Activated CD8-positive, alpha-beta T cell treated with anti-CD3 and anti-CD28 coated beads for 36 hours (primary cell): ENCODE measurements around the gene OR52L1. TPM values are rescaled to one million over a fixed set of nuclear protein-coding genes. Genes with fewer than 3 reads are reported as not detected.

Experiments used
- ATAC-seq: fragments of 200-7000 bp; cut with Tn5 transposase; one replicate; pipeline ENCODE4 v1.10.0; 2021; ENCODE audit warnings: mild to moderate bottlenecking, moderate library complexity
- CTCF ChIA-PET: fragments of 350-600 bp; sonication (Branson Sonifier 250); formaldehyde crosslinking; loops from one replicate; lab custom pipeline; 2021; ENCODE audit warnings: antibody characterized with exemption; lab: Charles Lee
- POLR2A ChIA-PET: fragments of 350-600 bp; sonication (Branson Sonifier 250); formaldehyde crosslinking; loops from one replicate; lab custom pipeline; 2021; ENCODE audit warnings: antibody characterized with exemption; lab: Charles Lee
- DNase-seq: peaks from one replicate; pipeline ENCODE4 v3.0.0-alpha.2; 2020
- H3K27ac Mint-ChIP-seq: one replicate; pipeline ENCODE4 v1.8.0; 2021; ENCODE audit warnings: mild to moderate bottlenecking, mixed read lengths
- H3K27me3 Mint-ChIP-seq: one replicate; pipeline ENCODE4 v1.8.0; 2021; ENCODE audit warnings: mixed read lengths
- H3K36me3 Mint-ChIP-seq: one replicate; pipeline ENCODE4 v1.8.0; 2021; ENCODE audit warnings: low read depth, mixed read lengths
- H3K4me1 Mint-ChIP-seq: one replicate; pipeline ENCODE4 v1.8.0; 2021; ENCODE audit warnings: low read depth, mixed read lengths
- H3K4me3 Mint-ChIP-seq: one replicate; pipeline ENCODE4 v1.8.0; 2021; ENCODE audit warnings: mild to moderate bottlenecking, moderate library complexity, mixed read lengths
- H3K9me3 Mint-ChIP-seq: one replicate; pipeline ENCODE4 v1.8.0; 2021; ENCODE audit warnings: mixed read lengths
- intact Hi-C: fragments of 100-400 bp; cut with micrococcal nuclease; formaldehyde crosslinking; loops from one replicate; pipeline ENCODE4 v1.10.0; 2022
- total RNA-seq, 2 experiments: library from RNA; stranded (reverse); gene quantifications; one replicate each; pipeline ENCODE4 v1.2.3, GENCODE V29; 2021
- TF ChIP-seq, protein P1 (sequence below): fragments of 200-600 bp; IDR thresholded peaks from one replicate; pipeline ENCODE4 v1.8.0; 2022; ENCODE audit warnings: antibody characterized with exemption, mild to moderate bottlenecking

Gene OR52L1
- total RNA-seq, 2 experiments from 2014 or later = not detected

DNA sequence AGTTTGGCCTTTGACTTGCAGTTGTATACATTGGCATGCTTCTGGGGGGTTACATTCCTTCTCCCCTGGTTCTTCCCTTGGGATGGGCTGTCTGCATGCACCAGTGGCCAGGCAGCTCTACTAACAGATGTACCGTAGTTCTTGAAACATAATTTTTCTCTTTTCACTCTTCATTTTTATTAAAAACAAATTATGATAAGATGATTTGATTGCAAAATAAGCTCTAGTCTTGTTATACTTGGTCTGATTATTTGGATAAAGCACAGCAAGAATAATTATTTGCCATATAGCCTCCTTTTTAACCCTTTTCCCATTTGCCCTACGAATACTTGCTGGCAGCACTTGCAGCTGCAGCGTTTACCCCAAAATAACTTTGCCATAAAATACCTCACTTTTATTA lies 31.2 kb downstream of the OR52L1 start:
- no peak for DNase-seq
- ATAC-seq = no peak
- TF ChIP-seq, protein P1, sequence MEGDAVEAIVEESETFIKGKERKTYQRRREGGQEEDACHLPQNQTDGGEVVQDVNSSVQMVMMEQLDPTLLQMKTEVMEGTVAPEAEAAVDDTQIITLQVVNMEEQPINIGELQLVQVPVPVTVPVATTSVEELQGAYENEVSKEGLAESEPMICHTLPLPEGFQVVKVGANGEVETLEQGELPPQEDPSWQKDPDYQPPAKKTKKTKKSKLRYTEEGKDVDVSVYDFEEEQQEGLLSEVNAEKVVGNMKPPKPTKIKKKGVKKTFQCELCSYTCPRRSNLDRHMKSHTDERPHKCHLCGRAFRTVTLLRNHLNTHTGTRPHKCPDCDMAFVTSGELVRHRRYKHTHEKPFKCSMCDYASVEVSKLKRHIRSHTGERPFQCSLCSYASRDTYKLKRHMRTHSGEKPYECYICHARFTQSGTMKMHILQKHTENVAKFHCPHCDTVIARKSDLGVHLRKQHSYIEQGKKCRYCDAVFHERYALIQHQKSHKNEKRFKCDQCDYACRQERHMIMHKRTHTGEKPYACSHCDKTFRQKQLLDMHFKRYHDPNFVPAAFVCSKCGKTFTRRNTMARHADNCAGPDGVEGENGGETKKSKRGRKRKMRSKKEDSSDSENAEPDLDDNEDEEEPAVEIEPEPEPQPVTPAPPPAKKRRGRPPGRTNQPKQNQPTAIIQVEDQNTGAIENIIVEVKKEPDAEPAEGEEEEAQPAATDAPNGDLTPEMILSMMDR = no peak
- Mint-ChIP-seq H3K36me3 (no peaks in the 10 kb centered on the region), H3K4me1 (no peaks in the 10 kb centered on the region), H3K9me3 (peaks cover 4% of the 10 kb centered on the region), H3K27ac (no peak overlapping the region), H3K4me3 (no peak overlapping the region), H3K27me3 (peaks cover 2% of the 10 kb centered on the region)
- CTCF ChIA-PET = no interaction called here
- intact Hi-C loops = no loop called here
- POLR2A ChIA-PET = no interaction called here

- peaks cover 6% of the 10 kb centered on the region for H3K27me3 Mint-ChIP-seq
- ChIA-PET POLR2A (no interaction called here), CTCF (no interaction called here)
- H3K27ac Mint-ChIP-seq = no peak within 1 kb of the TSS
- H3K4me1 Mint-ChIP-seq = no peaks in the 10 kb centered on the region
- ATAC-seq = no peak
- DNase-seq = no peak
- no peaks in the 10 kb centered on the region for H3K36me3 Mint-ChIP-seq
- H3K4me3 Mint-ChIP-seq = no peak within 1 kb of the TSS
- H3K9me3 Mint-ChIP-seq = no peaks in the 10 kb centered on the region
- TF ChIP-seq, protein P1 = no peak
- intact Hi-C loops = no loop called here
Observed at GRCh38 chr11:5941951-5942350, 44.8 kb downstream of the OR52L1 start, which contains the start of gene OR56A3. OR56A3 (plus strand) TSS chr11:5942251; CDS start chr11:5947347, 5,096 bp downstream.

DNA sequence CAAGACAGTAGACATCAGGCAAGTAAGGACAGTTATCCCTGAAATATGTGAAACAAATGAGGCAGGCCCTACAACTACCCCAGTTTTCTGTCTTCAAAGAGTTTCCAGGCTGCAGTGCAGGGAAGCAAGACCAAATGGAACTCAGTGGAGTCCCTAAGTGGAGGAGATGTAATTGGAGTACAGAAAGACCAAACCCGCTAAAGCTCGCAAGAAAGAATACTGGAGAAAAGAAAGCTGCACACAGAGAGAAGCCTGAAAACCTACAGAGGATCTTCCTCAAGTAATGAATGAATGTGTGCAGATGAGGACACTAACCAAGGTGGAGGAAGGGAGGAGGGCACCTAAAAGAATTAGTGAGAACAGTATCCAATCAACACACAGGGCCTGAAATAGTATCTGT lies 46.0 kb downstream of the OR52L1 start:
- Mint-ChIP-seq H3K4me1 (no peaks in the 10 kb centered on the region), H3K27me3 (peaks cover 6% of the 10 kb centered on the region), H3K9me3 (no peaks in the 10 kb centered on the region), H3K36me3 (no peaks in the 10 kb centered on the region), H3K27ac (no peak overlapping the region), H3K4me3 (no peak overlapping the region)
- POLR2A ChIA-PET = no interaction called here
- DNase-seq (no peak), ATAC-seq (no peak)
- TF ChIP-seq, protein P1 = no peak
- CTCF ChIA-PET = no interaction called here
- intact Hi-C loops = no loop called here

GRCh38 chr11:5938603-5938965 lies 48.2 kb downstream of the OR52L1 start:
- intact Hi-C loops = no loop called here
- ATAC-seq (no peak), DNase-seq (no peak)
- Mint-ChIP-seq H3K36me3 (no peaks in the 10 kb centered on the region), H3K9me3 (no peaks in the 10 kb centered on the region), H3K27me3 (peaks cover 3% of the 10 kb centered on the region), H3K4me1 (no peaks in the 10 kb centered on the region), H3K27ac (no peak overlapping the region), H3K4me3 (no peak overlapping the region)
- POLR2A ChIA-PET = no interaction called here
- TF ChIP-seq, protein P1 = no peak
- CTCF ChIA-PET = no interaction called here

GRCh38 chr11:5937868-5938602 lies 48.8 kb downstream of the OR52L1 start:
- Mint-ChIP-seq H3K4me1 (no peaks in the 10 kb centered on the region), H3K36me3 (no peaks in the 10 kb centered on the region), H3K9me3 (no peaks in the 10 kb centered on the region), H3K27ac (no peak overlapping the region), H3K4me3 (no peak overlapping the region), H3K27me3 (peaks cover 1% of the 10 kb centered on the region)
- CTCF ChIA-PET = no interaction called here
- POLR2A ChIA-PET = no interaction called here
- intact Hi-C loops = no loop called here
- DNase-seq = no peak
- TF ChIP-seq, protein P1 = no peak
- ATAC-seq = no peak

Other genes with a start within 250 kb of the OR52L1 start
- gene OR52N4, start 232.7 kb downstream of the OR52L1 start, total RNA-seq = 1 to 10 TPM in 1 of 2 experiments, under 1 TPM in 1; 0.47 to 1.1 TPM
- gene OR52N5, start 203.6 kb downstream of the OR52L1 start, total RNA-seq = not detected
- not detected for gene OR52N1, start 195.7 kb downstream of the OR52L1 start, total RNA-seq
- gene OR52N2, start 178.1 kb downstream of the OR52L1 start, total RNA-seq = not detected
- not detected for gene OR52E6, start 145.1 kb downstream of the OR52L1 start, total RNA-seq
- not detected for gene OR52E8, start 129.3 kb downstream of the OR52L1 start, total RNA-seq
- gene OR52E4, start 106.4 kb downstream of the OR52L1 start, total RNA-seq = not detected
- gene OR52E5, start 93.8 kb downstream of the OR52L1 start, total RNA-seq = not detected
- not detected for gene OR56A3, start 44.7 kb downstream of the OR52L1 start, total RNA-seq
- not detected for gene OR56A5, start 18.5 kb downstream of the OR52L1 start, total RNA-seq
- gene OR56A4, start 20.0 kb upstream of the OR52L1 start, total RNA-seq = not detected
- not detected for gene OR56A1, start 43.8 kb upstream of the OR52L1 start, total RNA-seq
- gene OR56B4, start 120.7 kb upstream of the OR52L1 start, total RNA-seq = not detected
- gene OR52B2, start 183.3 kb upstream of the OR52L1 start, total RNA-seq = not detected
- gene OR52W1, start 212.2 kb upstream of the OR52L1 start, total RNA-seq = not detected
- not detected for gene C11orf42, start 218.6 kb upstream of the OR52L1 start, total RNA-seq
- gene FHIP1B, start 247.7 kb upstream of the OR52L1 start, total RNA-seq = 10 to 100 TPM; 14.9 to 15.1 TPM